Activated T-cell treated with anti-CD3 and anti-CD28 coated beads, Interleukin-2, amount 50 U/mL, for 48 hours (primary cell): Measurements from ENCODE around the gene NID2.

Experiments
- DNase-seq, 2 experiments: peaks; one replicate each; pipeline ENCODE4 v3.0.0-alpha.2; 2020

The NID2 gene, protein sequence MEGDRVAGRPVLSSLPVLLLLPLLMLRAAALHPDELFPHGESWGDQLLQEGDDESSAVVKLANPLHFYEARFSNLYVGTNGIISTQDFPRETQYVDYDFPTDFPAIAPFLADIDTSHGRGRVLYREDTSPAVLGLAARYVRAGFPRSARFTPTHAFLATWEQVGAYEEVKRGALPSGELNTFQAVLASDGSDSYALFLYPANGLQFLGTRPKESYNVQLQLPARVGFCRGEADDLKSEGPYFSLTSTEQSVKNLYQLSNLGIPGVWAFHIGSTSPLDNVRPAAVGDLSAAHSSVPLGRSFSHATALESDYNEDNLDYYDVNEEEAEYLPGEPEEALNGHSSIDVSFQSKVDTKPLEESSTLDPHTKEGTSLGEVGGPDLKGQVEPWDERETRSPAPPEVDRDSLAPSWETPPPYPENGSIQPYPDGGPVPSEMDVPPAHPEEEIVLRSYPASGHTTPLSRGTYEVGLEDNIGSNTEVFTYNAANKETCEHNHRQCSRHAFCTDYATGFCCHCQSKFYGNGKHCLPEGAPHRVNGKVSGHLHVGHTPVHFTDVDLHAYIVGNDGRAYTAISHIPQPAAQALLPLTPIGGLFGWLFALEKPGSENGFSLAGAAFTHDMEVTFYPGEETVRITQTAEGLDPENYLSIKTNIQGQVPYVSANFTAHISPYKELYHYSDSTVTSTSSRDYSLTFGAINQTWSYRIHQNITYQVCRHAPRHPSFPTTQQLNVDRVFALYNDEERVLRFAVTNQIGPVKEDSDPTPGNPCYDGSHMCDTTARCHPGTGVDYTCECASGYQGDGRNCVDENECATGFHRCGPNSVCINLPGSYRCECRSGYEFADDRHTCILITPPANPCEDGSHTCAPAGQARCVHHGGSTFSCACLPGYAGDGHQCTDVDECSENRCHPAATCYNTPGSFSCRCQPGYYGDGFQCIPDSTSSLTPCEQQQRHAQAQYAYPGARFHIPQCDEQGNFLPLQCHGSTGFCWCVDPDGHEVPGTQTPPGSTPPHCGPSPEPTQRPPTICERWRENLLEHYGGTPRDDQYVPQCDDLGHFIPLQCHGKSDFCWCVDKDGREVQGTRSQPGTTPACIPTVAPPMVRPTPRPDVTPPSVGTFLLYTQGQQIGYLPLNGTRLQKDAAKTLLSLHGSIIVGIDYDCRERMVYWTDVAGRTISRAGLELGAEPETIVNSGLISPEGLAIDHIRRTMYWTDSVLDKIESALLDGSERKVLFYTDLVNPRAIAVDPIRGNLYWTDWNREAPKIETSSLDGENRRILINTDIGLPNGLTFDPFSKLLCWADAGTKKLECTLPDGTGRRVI (N-terminal part only)

GRCh38 chr14:52068615-52069306 is at the start of gene NID2:
Gene NID2, minus strand, starts transcription at chr14:52069059. Its CDS starts 65 bp downstream, at chr14:52068994.
- peak; percentile 63 to 73 for DNase-seq

DNA sequence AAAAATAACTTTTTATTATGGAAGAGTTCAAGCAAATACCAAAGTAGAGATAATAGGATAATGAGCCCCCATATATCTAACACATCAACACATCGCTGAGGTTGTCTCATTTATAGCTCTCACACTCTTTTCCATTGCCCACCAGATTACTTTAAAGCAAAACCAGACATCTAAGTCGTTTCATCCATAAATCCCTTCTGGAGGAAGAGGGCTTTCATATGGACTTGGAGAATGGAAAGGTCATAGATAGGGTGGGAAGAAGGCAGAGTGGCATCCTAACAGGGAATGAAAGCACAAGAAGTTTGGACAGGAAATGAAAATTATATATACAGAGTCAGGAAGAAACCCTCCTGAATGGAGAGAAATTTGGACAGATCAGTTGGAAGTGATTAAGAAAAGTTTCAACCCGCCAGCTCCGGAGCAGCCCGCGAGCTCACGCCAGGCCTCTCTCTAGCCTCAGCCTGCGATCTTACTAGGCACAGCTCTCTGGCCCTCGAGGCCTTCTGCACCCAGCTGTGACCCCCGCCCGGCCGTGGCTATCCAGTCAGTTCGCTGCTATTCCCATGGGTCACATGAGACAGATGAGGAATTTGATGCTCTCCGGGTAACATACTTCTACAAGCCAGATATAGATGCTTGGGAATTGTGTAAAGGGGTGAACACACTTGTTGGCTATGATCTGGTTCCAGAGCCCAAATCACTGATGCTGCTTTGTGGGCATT is 48.4 kb upstream of the NID2 start:
- no peak for DNase-seq

GRCh38 chr14:52115286-52115685 is 46.4 kb upstream of the NID2 start:
- no peak for DNase-seq

GRCh38 chr14:52112336-52113018 is 43.6 kb upstream of the NID2 start:
- no peak for DNase-seq

DNA sequence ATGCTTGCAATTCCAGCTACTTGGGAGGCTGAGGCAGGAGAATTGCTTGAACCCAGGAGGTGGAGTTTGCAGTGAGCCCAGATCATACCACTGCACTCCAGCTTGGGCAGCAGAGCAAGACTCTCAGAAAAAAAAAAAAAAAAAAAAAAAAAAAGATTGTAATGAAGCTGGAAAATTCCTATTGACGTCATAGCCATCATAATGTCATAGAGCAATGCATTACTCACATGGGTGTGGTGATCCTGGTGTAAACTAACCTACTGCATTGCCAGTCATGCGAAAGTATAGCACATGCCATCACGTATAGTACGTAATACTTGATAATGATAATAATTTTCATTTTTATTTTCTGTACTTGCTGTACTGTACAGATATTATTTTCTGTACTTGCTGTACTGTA is 42.7 kb upstream of the NID2 start:
- no peak for DNase-seq

DNA sequence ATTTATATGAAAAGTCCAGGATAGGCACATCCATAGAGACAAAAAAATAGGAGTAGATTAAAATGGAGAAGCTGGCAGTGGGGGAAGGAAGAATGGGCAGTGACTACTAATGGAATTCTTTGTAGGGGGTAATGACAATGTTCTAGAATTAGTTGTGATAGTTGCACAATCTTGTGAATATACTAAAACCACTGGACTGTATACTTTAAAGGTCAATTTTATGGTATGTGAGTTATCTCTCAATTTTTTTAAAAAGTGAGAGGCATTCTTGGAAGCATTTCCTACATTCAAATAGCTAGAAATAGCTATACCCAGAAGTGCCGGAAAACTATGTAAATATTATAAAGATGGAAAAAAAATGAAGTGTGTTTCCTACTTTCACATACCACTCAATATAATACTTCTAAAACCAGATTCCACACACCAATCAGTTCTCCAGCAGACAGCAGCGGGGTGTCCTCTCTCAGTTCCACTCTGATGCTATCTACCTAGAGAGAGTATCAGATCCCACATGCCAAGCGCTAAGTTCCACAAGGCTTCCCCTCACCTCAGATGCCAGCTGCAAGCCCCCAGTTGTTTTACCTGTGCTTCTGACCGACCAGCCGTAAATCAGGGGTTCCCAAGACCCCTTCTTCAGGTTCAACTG is 41.7 kb upstream of the NID2 start:
- DNase-seq = no peak

- DNase-seq = no peak
These were observed 40.0 kb upstream of the NID2 start for GRCh38 chr14:52108823-52109222.

DNA sequence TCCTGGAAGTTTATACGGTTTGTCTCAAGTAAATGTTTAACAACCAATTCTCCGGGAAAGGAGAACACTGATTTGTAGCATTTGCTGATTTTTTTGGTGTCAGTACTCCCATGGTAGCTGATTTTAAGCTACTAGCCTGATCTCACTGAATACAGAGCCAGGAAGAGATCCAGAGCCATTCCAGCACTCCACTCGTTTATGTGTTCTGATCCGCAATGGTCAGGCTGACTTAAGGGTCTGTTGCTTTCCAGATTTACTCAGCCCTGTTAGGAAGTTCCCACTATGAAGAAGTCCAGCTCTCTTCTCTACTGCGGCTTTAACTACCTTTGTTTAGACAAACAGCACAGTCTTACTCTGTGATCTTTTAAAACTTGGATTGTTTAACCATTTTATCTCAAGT is 38.0 kb upstream of the NID2 start:
- no peak for DNase-seq

DNA sequence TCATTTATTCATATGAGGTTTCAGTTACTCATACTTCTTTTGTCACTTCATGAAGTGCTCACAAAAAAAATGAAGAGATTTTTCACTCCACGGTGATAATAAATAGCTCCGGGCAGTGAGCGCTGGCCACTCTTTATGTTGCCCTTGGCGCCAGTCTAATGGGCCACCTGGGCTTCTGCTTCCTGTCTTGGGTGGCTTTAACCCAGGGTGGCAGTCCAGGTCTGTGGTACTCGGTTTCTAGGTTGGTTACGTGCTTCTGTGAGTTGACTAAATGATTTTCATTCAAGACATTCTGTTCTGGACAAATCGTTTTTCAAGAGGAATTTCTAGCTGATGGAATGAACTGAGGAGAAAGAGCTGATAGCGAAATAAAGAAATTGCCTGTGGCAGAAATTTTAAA is 34.6 kb upstream of the NID2 start:
- no peak for DNase-seq

GRCh38 chr14:52095794-52096193 is 26.9 kb upstream of the NID2 start:
- no peak for DNase-seq

- no peak for DNase-seq
These were observed 26.5 kb upstream of the NID2 start for GRCh38 chr14:52095336-52095735.

- no peak for DNase-seq
These were observed 25.9 kb upstream of the NID2 start for GRCh38 chr14:52094546-52095271.

- no peak for DNase-seq
These were observed 23.1 kb upstream of the NID2 start for GRCh38 chr14:52091928-52092327.

DNA sequence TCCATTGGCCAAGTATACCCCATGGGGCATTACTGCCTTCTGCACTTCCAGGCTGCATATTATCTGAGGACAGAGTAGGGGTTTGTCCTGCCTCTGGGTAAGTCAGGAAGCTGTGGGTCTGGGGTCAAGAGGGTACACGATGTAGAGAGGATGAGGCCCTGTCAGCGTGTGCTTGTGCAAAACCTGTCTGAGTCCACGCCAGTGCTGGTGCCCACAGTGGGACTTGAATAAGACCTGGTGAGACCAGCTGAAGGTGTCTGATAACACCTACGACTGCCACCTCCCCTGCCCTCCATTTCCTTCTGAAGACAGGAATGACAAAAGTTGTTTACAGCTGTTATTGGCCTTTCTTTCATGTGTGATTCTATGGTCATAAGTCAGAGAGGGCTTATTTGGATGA is 22.1 kb upstream of the NID2 start:
- DNase-seq = no peak

DNA sequence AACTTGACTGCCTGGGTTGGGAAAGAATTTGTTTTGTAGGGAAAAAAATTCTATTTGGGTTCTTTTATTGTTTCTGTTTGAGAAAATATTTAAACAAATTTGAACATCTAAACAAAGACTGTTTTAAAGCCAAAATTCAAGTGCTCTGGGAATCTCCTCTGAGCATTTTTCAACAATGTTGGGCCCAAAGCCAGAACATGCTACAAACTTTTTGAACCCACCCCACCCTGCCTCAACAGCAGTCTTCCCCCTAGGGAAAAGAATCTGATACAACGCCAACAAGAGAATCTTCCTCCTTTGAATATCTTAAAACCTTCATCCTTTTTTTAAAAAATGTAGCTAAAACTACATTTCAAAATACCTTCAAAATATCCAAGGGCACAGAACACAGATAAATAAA is 20.4 kb upstream of the NID2 start:
- DNase-seq = no peak

DNA sequence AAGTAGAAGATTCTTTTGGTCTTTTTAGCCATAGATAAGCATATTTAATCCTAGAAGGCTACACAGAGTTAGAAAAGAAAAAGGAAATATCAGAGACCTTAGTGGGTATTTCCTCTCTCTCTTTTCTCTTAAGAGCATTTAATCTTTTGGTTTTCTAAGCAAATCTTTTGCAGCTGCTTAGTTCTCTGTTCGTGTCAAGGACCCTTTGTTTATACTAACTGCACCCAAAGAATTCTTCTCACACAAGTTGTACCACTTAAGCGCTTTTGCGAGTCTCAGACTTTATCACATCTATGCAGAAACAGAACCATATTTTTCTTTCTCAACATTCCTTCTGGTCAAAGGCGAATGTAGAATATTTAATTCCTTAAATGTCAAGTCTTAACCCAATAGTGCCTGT is 17.9 kb upstream of the NID2 start:
- no peak for DNase-seq

GRCh38 chr14:52082903-52083302 is 14.0 kb upstream of the NID2 start:
- no peak for DNase-seq

DNA sequence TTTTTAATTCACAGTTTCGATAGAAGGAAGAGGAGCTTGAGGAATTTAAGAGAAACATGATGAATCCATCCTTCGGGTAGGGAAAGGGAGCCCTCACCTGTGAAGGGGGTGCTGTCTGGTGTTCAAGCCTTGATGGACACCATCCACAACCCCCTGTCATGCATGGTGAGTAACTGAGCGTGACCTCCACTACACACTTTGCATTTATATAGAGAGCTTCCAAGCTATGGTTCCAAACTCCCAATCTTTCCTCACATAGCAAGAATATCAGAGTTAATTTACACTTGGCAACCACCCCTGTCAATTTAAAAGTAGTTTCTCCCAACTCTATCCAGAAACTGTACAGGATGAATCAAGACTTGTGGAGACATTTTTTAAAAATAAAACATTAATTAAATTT is 13.1 kb upstream of the NID2 start:
- DNase-seq = no peak

DNA sequence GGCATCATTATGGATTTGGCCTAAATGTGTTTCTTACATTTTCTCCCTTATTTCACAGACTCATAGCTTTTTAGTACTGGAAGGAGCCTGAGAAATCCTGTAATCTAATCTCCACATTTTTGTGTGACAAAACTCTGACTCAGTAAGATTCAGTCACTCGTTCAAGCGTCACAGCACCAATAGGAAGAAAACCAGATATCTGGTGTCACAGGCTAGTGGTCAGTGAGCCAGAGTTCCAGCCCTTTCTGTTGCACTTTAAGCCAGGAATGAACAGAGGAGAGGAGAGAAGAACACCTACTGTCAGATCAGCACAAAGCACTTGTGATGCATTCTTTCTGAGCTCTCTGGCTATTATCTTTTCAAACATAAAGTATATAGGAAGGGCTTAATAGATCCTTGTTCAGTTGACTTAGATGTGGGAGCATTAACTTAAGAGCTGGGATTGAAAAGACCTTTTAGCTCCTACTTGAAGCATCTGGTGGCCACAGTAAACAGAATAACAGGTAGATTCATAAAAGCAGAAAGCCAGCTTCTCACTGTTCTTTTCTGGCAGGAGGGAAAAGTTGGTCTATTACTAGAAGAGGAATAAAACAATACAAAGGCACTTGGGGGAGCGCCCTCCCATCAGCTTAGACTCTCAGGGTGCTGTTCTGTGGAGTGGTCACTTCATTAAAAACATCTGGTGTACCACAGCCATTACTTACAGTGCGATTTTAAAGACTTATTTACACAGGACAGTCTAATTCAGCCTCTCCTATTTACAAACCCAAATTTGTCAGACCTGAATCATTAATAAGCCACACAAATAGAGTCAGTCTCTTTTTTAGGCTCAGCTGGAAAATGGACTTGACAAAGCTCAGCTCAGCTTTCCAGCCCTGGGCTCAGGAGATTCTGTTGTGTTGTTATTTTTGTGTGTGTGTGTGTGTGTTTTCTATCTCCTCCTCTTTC is 12.2 kb upstream of the NID2 start:
- DNase-seq = no peak
